ENCODE measurements around the gene IPCEF1.
"Not testable (repeated sequence)": the region's sequence is repeated elsewhere in the genome, so short reads cannot be mapped to it uniquely, and the experiment has no call there.

Gene IPCEF1

GRCh38 chr6:154243793-154244750, 112.5 kb downstream of the IPCEF1 start:
- no peak for FAIRE-seq

- no peak for FAIRE-seq
Observed at GRCh38 chr6:154242617-154243357, 113.8 kb downstream of the IPCEF1 start.

GRCh38 chr6:154241581-154241980, 115.0 kb downstream of the IPCEF1 start:
- no peak for FAIRE-seq

GRCh38 chr6:154241061-154241460, 115.5 kb downstream of the IPCEF1 start:
- not testable (repeated sequence) for FAIRE-seq

- FAIRE-seq: no peak
Observed at GRCh38 chr6:154239392-154239791, 117.2 kb downstream of the IPCEF1 start.

GRCh38 chr6:154238831-154239230, 117.8 kb downstream of the IPCEF1 start:
- no peak for FAIRE-seq

GRCh38 chr6:154236646-154237301, 119.8 kb downstream of the IPCEF1 start:
- no peak for FAIRE-seq

GRCh38 chr6:154234019-154234772, 122.4 kb downstream of the IPCEF1 start:
- FAIRE-seq: no peak

- FAIRE-seq: no peak
Observed at GRCh38 chr6:154233383-154233782, 123.2 kb downstream of the IPCEF1 start.

- no peak for FAIRE-seq
Observed at GRCh38 chr6:154232013-154232910, 124.3 kb downstream of the IPCEF1 start.

- FAIRE-seq: no peak
Observed at GRCh38 chr6:154230910-154231595, 125.5 kb downstream of the IPCEF1 start.

- FAIRE-seq: no peak
Observed at GRCh38 chr6:154230393-154230792, 126.2 kb downstream of the IPCEF1 start.

- no peak for FAIRE-seq
Observed at GRCh38 chr6:154229786-154230185, 126.8 kb downstream of the IPCEF1 start.

GRCh38 chr6:154228521-154228905, 128.1 kb downstream of the IPCEF1 start:
- FAIRE-seq: no peak

GRCh38 chr6:154227862-154228520, 128.6 kb downstream of the IPCEF1 start:
- no peak for FAIRE-seq

GRCh38 chr6:154226461-154226860, 130.1 kb downstream of the IPCEF1 start:
- no peak for FAIRE-seq

- no peak for FAIRE-seq
Observed at GRCh38 chr6:154223296-154223695, 133.3 kb downstream of the IPCEF1 start.

GRCh38 chr6:154222716-154223115, 133.9 kb downstream of the IPCEF1 start:
- FAIRE-seq: no peak

- FAIRE-seq: no peak
Observed at GRCh38 chr6:154219250-154219649, 137.4 kb downstream of the IPCEF1 start.

- no peak for FAIRE-seq
Observed at GRCh38 chr6:154218787-154219186, 137.8 kb downstream of the IPCEF1 start.
